ENCODE measurements around the gene ESYT2. TPM values are rescaled to one million over a fixed set of nuclear protein-coding genes. Genes with fewer than 3 reads are reported as not detected.
A peak's percentile ranks its signal among the peaks of the same experiment; 100 is the strongest.

Gene ESYT2
- total RNA-seq, 1 experiment from 2014 or later = 37.5 TPM

GRCh38 chr7:158815083-158815799 lies 14.1 kb downstream of the ESYT2 start:
- no peaks in the 10 kb centered on the region for H3K9me3 ChIP-seq (ENCODE audit: low read depth, low read length, poor library complexity, severe bottlenecking)
- intact Hi-C loops (cut with micrococcal nuclease; ENCODE audit: unreplicated experiment) = no loop called here
- no TSS peak for BruUV-seq (replicated peaks)
- TF ChIP-seq, protein P1, sequence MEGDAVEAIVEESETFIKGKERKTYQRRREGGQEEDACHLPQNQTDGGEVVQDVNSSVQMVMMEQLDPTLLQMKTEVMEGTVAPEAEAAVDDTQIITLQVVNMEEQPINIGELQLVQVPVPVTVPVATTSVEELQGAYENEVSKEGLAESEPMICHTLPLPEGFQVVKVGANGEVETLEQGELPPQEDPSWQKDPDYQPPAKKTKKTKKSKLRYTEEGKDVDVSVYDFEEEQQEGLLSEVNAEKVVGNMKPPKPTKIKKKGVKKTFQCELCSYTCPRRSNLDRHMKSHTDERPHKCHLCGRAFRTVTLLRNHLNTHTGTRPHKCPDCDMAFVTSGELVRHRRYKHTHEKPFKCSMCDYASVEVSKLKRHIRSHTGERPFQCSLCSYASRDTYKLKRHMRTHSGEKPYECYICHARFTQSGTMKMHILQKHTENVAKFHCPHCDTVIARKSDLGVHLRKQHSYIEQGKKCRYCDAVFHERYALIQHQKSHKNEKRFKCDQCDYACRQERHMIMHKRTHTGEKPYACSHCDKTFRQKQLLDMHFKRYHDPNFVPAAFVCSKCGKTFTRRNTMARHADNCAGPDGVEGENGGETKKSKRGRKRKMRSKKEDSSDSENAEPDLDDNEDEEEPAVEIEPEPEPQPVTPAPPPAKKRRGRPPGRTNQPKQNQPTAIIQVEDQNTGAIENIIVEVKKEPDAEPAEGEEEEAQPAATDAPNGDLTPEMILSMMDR (conservative IDR thresholded peaks at IDR 0.05; ENCODE audit: low read depth, low read length) = no peak
- no peak for TF ChIP-seq EZH2 (IDR thresholded peaks at IDR 0.05; ENCODE audit: borderline replicate concordance, low read depth, low read length, poor library complexity, severe bottlenecking)
- peak overlapping the region; percentile 81 for H3K27ac ChIP-seq (ENCODE audit: low read depth, low read length, poor library complexity, severe bottlenecking)
- DNase-seq (ENCODE audit: low spot score) = peak; percentile 82
- ChIA-PET POLR2A (ENCODE audit: low non-redundant PET) (no interaction called here), CTCF (no interaction called here)
- H3K27me3 ChIP-seq (replicated peaks; ENCODE audit: insufficient read depth, low read depth, low read length, poor library complexity) = no peaks in the 10 kb centered on the region
- H3K4me1 ChIP-seq (ENCODE audit: insufficient read depth, low read length, poor library complexity, severe bottlenecking) = peaks cover 54% of the 10 kb centered on the region
- peak overlapping the region; percentile 2 for H3K4me3 ChIP-seq (ENCODE audit: low read depth, low read length, poor library complexity, severe bottlenecking)
- H3K36me3 ChIP-seq (ENCODE audit: insufficient read depth, low read length, poor library complexity, severe bottlenecking) = no peaks in the 10 kb centered on the region

DNA sequence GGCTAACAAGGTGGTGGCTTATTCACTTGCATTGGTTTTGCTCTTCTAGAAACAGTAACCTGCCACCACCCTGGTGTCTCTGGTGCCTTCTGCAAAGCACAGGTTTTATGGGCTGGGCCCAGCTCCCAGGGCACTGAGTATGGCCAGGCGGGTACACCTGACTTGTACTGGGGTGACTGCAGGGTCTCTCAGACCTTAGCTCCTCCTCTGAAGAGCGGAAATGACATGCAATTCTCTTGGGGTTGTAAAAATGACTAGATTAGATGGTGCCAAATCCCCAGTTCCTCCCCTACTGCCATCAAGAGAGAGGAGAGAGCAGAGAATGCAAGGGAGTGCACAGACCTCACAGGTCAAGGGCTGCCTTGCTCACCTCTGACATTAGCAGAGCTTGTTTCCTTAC lies 14.7 kb downstream of the ESYT2 start:
- Histone ChIP-seq H3K27me3 (replicated peaks; ENCODE audit: insufficient read depth, low read depth, low read length, poor library complexity) (no peaks in the 10 kb centered on the region), H3K36me3 (ENCODE audit: insufficient read depth, low read length, poor library complexity, severe bottlenecking) (no peaks in the 10 kb centered on the region), H3K27ac (ENCODE audit: low read depth, low read length, poor library complexity, severe bottlenecking) (peak overlapping the region; percentile 81), H3K4me3 (ENCODE audit: low read depth, low read length, poor library complexity, severe bottlenecking) (peak overlapping the region; percentile 2), H3K9me3 (ENCODE audit: low read depth, low read length, poor library complexity, severe bottlenecking) (no peaks in the 10 kb centered on the region), H3K4me1 (ENCODE audit: insufficient read depth, low read length, poor library complexity, severe bottlenecking) (peaks cover 49% of the 10 kb centered on the region)
- intact Hi-C loops (cut with micrococcal nuclease; ENCODE audit: unreplicated experiment) = no loop called here
- CTCF ChIA-PET = no interaction called here
- no TSS peak for BruUV-seq (replicated peaks)
- peak; percentile 76 for DNase-seq (ENCODE audit: low spot score)
- TF ChIP-seq, protein P1 (conservative IDR thresholded peaks at IDR 0.05; ENCODE audit: low read depth, low read length) = no peak
- no peak for TF ChIP-seq EZH2 (IDR thresholded peaks at IDR 0.05; ENCODE audit: borderline replicate concordance, low read depth, low read length, poor library complexity, severe bottlenecking)
- POLR2A ChIA-PET (ENCODE audit: low non-redundant PET) = no interaction called here

DNA sequence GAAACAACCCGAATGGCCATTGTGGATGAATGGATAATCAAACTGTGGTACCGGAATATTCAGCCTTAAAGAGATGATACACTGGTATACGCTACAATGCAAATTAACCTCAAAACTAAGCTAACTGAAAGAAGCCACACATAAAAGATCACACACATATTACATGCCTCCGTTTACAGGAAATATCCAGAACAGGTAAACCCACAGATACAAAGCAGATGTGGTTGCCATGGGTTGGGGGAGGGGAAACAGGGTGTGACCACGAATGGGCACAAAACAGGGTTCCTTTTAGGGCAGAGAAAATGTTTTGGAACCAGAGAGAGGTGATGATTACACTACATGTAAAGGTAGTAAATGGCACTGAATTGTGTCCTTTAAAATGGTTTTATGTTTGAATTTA lies 16.6 kb downstream of the ESYT2 start:
- Histone ChIP-seq H3K27me3 (replicated peaks; ENCODE audit: insufficient read depth, low read depth, low read length, poor library complexity) (no peaks in the 10 kb centered on the region), H3K4me1 (ENCODE audit: insufficient read depth, low read length, poor library complexity, severe bottlenecking) (peaks cover 32% of the 10 kb centered on the region), H3K9me3 (ENCODE audit: low read depth, low read length, poor library complexity, severe bottlenecking) (no peaks in the 10 kb centered on the region), H3K27ac (ENCODE audit: low read depth, low read length, poor library complexity, severe bottlenecking) (no peak overlapping the region), H3K4me3 (ENCODE audit: low read depth, low read length, poor library complexity, severe bottlenecking) (no peak overlapping the region), H3K36me3 (ENCODE audit: insufficient read depth, low read length, poor library complexity, severe bottlenecking) (no peaks in the 10 kb centered on the region)
- ChIA-PET CTCF (no interaction called here), POLR2A (ENCODE audit: low non-redundant PET) (no interaction called here)
- no peak for DNase-seq (ENCODE audit: low spot score)
- intact Hi-C loops (cut with micrococcal nuclease; ENCODE audit: unreplicated experiment) = no loop called here
- BruUV-seq (replicated peaks) = no TSS peak
- TF ChIP-seq EZH2 (IDR thresholded peaks at IDR 0.05; ENCODE audit: borderline replicate concordance, low read depth, low read length, poor library complexity, severe bottlenecking) = no peak
- TF ChIP-seq, protein P1 (conservative IDR thresholded peaks at IDR 0.05; ENCODE audit: low read depth, low read length) = no peak

Measured in A673 (cell line).